GM12873 (cell line): ENCODE results near the gene OPA1.

Experiments
- CTCF ChIP-seq: IDR thresholded peaks from 2 replicates; pipeline ENCODE4 v1.5.1; 2012; ENCODE audit warnings: low read depth, mild to moderate bottlenecking, moderate library complexity, low read length, control low read depth; ENCODE audit not compliant: insufficient read depth; ENCODE audit errors: missing control alignments

OPA1 gene

DNA sequence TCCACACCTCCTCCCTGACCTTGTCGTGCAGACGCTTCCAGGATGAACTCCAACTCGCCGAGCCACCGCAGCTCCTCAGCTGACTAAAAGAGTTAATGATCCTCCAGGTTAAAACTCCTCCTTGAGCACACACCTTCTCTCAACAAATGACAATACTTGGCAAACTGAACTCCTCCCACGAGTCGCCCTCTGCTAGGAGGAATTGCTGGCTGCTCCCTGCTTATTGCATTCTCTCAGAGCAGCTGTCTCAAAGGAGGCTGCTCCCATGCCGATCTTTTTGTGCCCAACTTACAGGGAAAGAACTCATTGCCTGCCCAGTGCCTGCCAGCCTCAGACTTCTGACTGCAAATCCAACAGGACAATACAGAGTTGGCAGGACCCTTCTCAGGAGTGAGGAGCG lies 38.2 kb upstream of the OPA1 start, which contains the start of gene ATP13A4:
ATP13A4 (minus strand) TSS at position 85 of the 400 bp plus-strand sequence. CDS start 96 bp downstream, outside the sequence.
- no peak for TF ChIP-seq CTCF

DNA sequence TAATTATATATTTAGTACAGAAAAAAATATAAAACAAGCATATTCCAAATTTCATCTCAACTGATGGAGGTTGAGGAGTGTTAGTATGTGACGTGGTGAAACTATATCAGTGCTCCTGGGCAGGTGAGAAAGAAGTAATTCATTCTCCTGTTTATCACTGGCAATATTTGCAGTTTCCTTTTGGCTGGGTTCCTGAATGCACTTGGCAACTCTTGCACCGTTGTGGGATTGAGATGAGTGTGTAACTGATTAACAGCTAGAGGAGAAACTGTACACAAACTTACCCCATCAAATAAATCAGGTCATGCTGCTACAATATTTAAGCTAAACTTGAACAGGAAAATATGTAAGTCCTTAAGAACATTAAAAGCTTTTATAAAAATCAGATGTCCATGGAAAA lies 36.2 kb upstream of the OPA1 start:
- TF ChIP-seq CTCF = no peak

DNA sequence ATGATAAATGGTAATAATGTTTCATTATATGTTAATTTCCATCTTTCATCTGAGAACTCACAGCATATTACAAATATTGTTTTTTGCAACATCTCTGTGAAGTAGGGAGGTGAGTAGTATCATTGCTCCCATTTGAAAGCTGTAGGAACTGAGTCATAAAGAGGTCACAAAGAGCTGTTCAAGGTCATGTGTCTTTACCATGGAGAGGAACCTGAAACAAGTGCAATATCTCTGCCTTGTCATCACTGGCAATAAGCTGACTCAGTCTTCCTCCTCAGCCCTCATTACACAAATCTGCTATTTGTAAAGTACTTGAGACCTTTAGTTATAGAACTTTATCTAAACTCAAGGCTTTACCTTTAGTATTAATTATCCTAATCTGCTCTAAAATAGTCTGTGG lies 33.9 kb upstream of the OPA1 start:
- TF ChIP-seq CTCF = no peak

- no peak for TF ChIP-seq CTCF
These were observed 32.9 kb upstream of the OPA1 start for GRCh38 chr3:193560091-193560490.

- TF ChIP-seq CTCF = no peak
These were observed 32.1 kb upstream of the OPA1 start for GRCh38 chr3:193560870-193561269.

DNA sequence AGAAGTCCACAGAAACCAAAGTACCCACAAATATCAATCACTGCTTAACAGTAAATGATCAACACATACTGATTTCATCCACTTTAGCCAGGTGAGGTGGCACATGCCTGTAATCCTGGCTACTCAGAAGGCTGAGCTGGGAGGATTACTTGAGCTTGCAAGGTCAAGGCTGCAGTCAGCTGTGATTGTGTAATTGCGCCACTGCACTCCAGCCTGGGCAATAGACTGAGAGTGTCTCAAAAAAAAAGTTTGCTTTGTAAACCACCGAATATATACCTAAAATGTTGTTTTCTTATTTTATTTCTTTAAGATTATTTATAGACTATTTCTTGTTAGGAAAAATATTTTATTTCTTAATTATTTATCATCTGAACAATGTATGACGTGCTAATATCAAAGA lies 29.6 kb upstream of the OPA1 start:
- TF ChIP-seq CTCF = no peak

GRCh38 chr3:193564012-193564411 lies 29.0 kb upstream of the OPA1 start:
- TF ChIP-seq CTCF = no peak
